Panc1 (cell line): ENCODE results near the gene GALR1. TPM values are rescaled to one million over a fixed set of nuclear protein-coding genes. Genes with fewer than 3 reads are reported as not detected.

Experiments
- ATAC-seq: fragments of 200-7000 bp; cut with Tn5 transposase; 2 replicates; pipeline ENCODE4 v1.9.1; 2020; ENCODE audit warnings: mild to moderate bottlenecking, moderate library complexity
- BruUV-seq: library from RNA; stranded (reverse); fragments of 400-500 nt; replicated peaks from 2 replicates; lab custom pipeline; 2021; lab: Mats Ljungman, UMichigan
- CTCF ChIA-PET: fragments of 300-600 bp; sonication (Branson Sonifier 250); formaldehyde crosslinking; loops from one replicate; lab custom pipeline; 2022; ENCODE audit warnings: antibody characterized with exemption; lab: Charles Lee
- POLR2A ChIA-PET: fragments of 300-600 bp; sonication (Branson Sonifier 250); formaldehyde crosslinking; loops from one replicate; lab custom pipeline; 2022; ENCODE audit warnings: antibody characterized with exemption; lab: Charles Lee
- DNase-seq: peaks from one replicate; pipeline ENCODE4 v3.0.0-alpha.2; 2010; ENCODE audit warnings: low read depth, low spot score
- H3K27ac ChIP-seq: 2 replicates; pipeline ENCODE4 v1.5.1; 2011; ENCODE audit warnings: mild to moderate bottlenecking, low read length, inconsistent platforms
- H3K27me3 ChIP-seq: fragments of 200-500 bp; sonication (Bioruptor generic); 2 replicates; pipeline ENCODE4 v1.6.0; 2014; ENCODE audit warnings: low read length, inconsistent platforms; ENCODE audit not compliant: control insufficient read depth, insufficient read depth
- H3K36me3 ChIP-seq: fragments of 200-500 bp; sonication (Bioruptor generic); 2 replicates; pipeline ENCODE4 v1.5.1; 2014; ENCODE audit warnings: inconsistent platforms, mild to moderate bottlenecking, low read length, moderate library complexity; ENCODE audit not compliant: control insufficient read depth, insufficient read depth
- H3K4me1 ChIP-seq: 2 replicates; pipeline ENCODE4 v1.5.1; 2011; ENCODE audit warnings: inconsistent platforms, mild to moderate bottlenecking, low read length, moderate library complexity; ENCODE audit not compliant: control insufficient read depth, insufficient read depth
- H3K4me3 ChIP-seq, 2 experiments: 2 replicates each; pipeline ENCODE4 v1.5.1; 2011 to 2012; ENCODE audit warnings: low read depth in 2 of 2, low read length in 2 of 2, mild to moderate bottlenecking in 2 of 2, inconsistent platforms in 1 of 2, moderate library complexity in 1 of 2
- H3K9me3 ChIP-seq: fragments of 200-500 bp; sonication (Bioruptor generic); 2 replicates; pipeline ENCODE4 v1.5.1; 2014; ENCODE audit warnings: low read depth, mild to moderate bottlenecking, inconsistent platforms, low read length, moderate library complexity; ENCODE audit not compliant: control insufficient read depth, insufficient read depth
- CTCF ChIP-seq: fragments of 450-650 bp; IDR thresholded peaks from 2 replicates; pipeline ENCODE4 v1.5.1; 2017; ENCODE audit warnings: mild to moderate bottlenecking
- POLR2AphosphoS5 ChIP-seq: IDR thresholded peaks from 2 replicates; pipeline ENCODE4 v1.6.1; 2012; ENCODE audit warnings: mild to moderate bottlenecking, low read depth, low read length, moderate library complexity
- SIN3A ChIP-seq: IDR thresholded peaks from 2 replicates; pipeline ENCODE4 v1.6.1; 2012; ENCODE audit warnings: low read depth, mild to moderate bottlenecking, low read length, moderate library complexity, borderline replicate concordance; ENCODE audit not compliant: insufficient read depth
- TCF7L2 ChIP-seq: IDR thresholded peaks from 2 replicates; pipeline ENCODE4 v1.6.1; 2011; ENCODE audit warnings: mild to moderate bottlenecking, low read depth, low read length, inconsistent platforms
- in situ Hi-C: cut with HindIII; loops from 2 replicates; pipeline ENCODE4 v1.10.0; 2016; ENCODE audit warnings: low sequenced_read_pairs, low pct_unique_long_range_greater_than_20kb
- intact Hi-C: fragments of 100-400 bp; cut with micrococcal nuclease; formaldehyde crosslinking; loops from one replicate; pipeline ENCODE4 v1.10.0; 2022; ENCODE audit not compliant: unreplicated experiment
- total RNA-seq: library from RNA; stranded (reverse); gene quantifications from one replicate; pipeline ENCODE4 v1.2.1, GENCODE V29; 2021; ENCODE audit not compliant: unreplicated experiment
- TF ChIP-seq, protein P1 (sequence below), 2 experiments: IDR thresholded peaks; 2 replicates each; pipeline ENCODE4 v1.6.1; 2011 to 2012; ENCODE audit warnings: low read depth in 2 of 2, control low read depth in 1 of 2, low read length in 1 of 2, mild to moderate bottlenecking in 1 of 2, moderate library complexity in 1 of 2; ENCODE audit not compliant: insufficient read depth in 1 of 2

GALR1 gene
- total RNA-seq, 1 experiment from 2014 or later = not detected

DNA sequence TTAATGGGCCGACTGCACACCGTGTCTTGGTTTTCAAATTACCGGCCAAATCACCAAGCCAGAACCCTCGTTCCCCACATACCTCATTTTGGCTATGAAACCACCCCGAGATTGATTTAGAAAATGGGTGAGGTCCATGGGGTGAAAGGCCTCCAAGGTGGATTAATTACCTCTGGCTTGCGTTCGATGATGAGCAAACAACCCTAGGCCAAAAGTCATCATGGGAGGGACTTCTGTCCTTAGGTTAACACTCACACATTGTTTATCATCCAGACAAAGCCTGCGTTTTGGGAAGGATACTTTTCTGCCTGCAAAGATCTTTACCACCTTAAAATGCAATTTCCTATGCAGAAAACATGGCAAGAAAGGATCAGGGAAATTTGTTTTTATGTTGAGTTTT lies 48.5 kb downstream of the GALR1 start:
- Histone ChIP-seq H3K27ac (no peak overlapping the region), H3K9me3 (no peaks in the 10 kb centered on the region), H3K4me1 (no peaks in the 10 kb centered on the region), H3K36me3 (no peaks in the 10 kb centered on the region), H3K4me3 (no peak overlapping the region), H3K27me3 (no peaks in the 10 kb centered on the region)
- DNase-seq (no peak), ATAC-seq (no peak)
- CTCF ChIA-PET = no interaction called here
- BruUV-seq = no TSS peak
- intact Hi-C loops (no loop called here), in situ Hi-C loops (no loop called here)
- TF ChIP-seq CTCF = no peak
- TF ChIP-seq TCF7L2 = no peak
- POLR2A ChIA-PET = interaction anchor here (0.6 kb wide), 1 partner anchor 239 kb away, joined by 3 read pairs; no protein-coding TSS in a partner anchor

GRCh38 chr18:77299706-77300105 lies 50.1 kb downstream of the GALR1 start:
- CTCF ChIA-PET = no interaction called here
- intact Hi-C loops = no loop called here
- Histone ChIP-seq H3K36me3 (no peaks in the 10 kb centered on the region), H3K27ac (no peak overlapping the region), H3K4me1 (no peaks in the 10 kb centered on the region), H3K4me3 (no peak overlapping the region), H3K27me3 (no peaks in the 10 kb centered on the region), H3K9me3 (no peaks in the 10 kb centered on the region)
- POLR2A ChIA-PET = no interaction called here
- no peak for TF ChIP-seq CTCF
- no peak for TF ChIP-seq TCF7L2
- TF ChIP-seq POLR2AphosphoS5 = no peak
- TF ChIP-seq SIN3A = no peak
- TF ChIP-seq, protein P1, sequence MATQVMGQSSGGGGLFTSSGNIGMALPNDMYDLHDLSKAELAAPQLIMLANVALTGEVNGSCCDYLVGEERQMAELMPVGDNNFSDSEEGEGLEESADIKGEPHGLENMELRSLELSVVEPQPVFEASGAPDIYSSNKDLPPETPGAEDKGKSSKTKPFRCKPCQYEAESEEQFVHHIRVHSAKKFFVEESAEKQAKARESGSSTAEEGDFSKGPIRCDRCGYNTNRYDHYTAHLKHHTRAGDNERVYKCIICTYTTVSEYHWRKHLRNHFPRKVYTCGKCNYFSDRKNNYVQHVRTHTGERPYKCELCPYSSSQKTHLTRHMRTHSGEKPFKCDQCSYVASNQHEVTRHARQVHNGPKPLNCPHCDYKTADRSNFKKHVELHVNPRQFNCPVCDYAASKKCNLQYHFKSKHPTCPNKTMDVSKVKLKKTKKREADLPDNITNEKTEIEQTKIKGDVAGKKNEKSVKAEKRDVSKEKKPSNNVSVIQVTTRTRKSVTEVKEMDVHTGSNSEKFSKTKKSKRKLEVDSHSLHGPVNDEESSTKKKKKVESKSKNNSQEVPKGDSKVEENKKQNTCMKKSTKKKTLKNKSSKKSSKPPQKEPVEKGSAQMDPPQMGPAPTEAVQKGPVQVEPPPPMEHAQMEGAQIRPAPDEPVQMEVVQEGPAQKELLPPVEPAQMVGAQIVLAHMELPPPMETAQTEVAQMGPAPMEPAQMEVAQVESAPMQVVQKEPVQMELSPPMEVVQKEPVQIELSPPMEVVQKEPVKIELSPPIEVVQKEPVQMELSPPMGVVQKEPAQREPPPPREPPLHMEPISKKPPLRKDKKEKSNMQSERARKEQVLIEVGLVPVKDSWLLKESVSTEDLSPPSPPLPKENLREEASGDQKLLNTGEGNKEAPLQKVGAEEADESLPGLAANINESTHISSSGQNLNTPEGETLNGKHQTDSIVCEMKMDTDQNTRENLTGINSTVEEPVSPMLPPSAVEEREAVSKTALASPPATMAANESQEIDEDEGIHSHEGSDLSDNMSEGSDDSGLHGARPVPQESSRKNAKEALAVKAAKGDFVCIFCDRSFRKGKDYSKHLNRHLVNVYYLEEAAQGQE (IDR thresholded peaks at IDR 0.05; ENCODE audit: insufficient read depth in 1 of 2, low read depth in 2 of 2, low read length in 1 of 2) = no peak
- DNase-seq (no peak), ATAC-seq (no peak; the same call in 1 of the 2 replicates)
- no TSS peak for BruUV-seq
- in situ Hi-C loops = no loop called here
